Neural progenitor cell (in vitro differentiated cells): ENCODE results near the gene TMEM165. TPM values are rescaled to one million over a fixed set of nuclear protein-coding genes. Genes with fewer than 3 reads are reported as not detected.
A peak's percentile ranks its signal among the peaks of the same experiment; 100 is the strongest.

Source experiments
- DNase-seq: peaks from one replicate; pipeline ENCODE4 v3.0.0-alpha.2; 2016; ENCODE audit warnings: low spot score
- H2AFZ ChIP-seq: fragments of 200-600 bp; sonication (generic); replicated peaks from 2 replicates; pipeline ENCODE4 v1.6.1; 2016; ENCODE audit warnings: antibody characterized with exemption
- H3F3A ChIP-seq: fragments of 200-600 bp; sonication (generic); 2 replicates; pipeline ENCODE4 v1.6.1; 2016; ENCODE audit warnings: antibody characterized with exemption, low read depth
- H3K27ac ChIP-seq: fragments of 200-600 bp; sonication (generic); 2 replicates; pipeline ENCODE4 v1.5.1; 2016; ENCODE audit warnings: mild to moderate bottlenecking
- H3K27me3 ChIP-seq: fragments of 200-600 bp; sonication (generic); 2 replicates; pipeline ENCODE4 v1.6.1; 2016; ENCODE audit warnings: mild to moderate bottlenecking, moderate library complexity
- H3K36me3 ChIP-seq: fragments of 200-600 bp; sonication (generic); 2 replicates; pipeline ENCODE4 v1.5.1; 2016
- H3K4me1 ChIP-seq: fragments of 200-600 bp; sonication (generic); 2 replicates; pipeline ENCODE4 v1.6.1; 2016; ENCODE audit warnings: mixed run types
- H3K4me2 ChIP-seq: fragments of 200-600 bp; sonication (generic); 2 replicates; pipeline ENCODE4 v1.6.1; 2016
- H3K4me3 ChIP-seq: fragments of 200-600 bp; sonication (generic); 2 replicates; pipeline ENCODE4 v1.5.1; 2016
- H3K79me2 ChIP-seq: fragments of 200-600 bp; sonication (generic); 2 replicates; pipeline ENCODE4 v1.6.1; 2016; ENCODE audit warnings: low read depth
- H3K9ac ChIP-seq: fragments of 200-600 bp; sonication (generic); 2 replicates; pipeline ENCODE4 v1.6.1; 2016
- H3K9me3 ChIP-seq: fragments of 200-600 bp; sonication (generic); 2 replicates; pipeline ENCODE4 v1.5.1; 2016; ENCODE audit warnings: low read depth
- H4K20me1 ChIP-seq: fragments of 200-600 bp; sonication (generic); 2 replicates; pipeline ENCODE4 v1.6.1; 2016; ENCODE audit warnings: low read depth
- H3K27ac Mint-ChIP-seq: 3 replicates; pipeline ENCODE4 v1.8.0; 2021; ENCODE audit warnings: mixed read lengths
- H3K27me3 Mint-ChIP-seq: 2 replicates; pipeline ENCODE4 v1.8.0; 2022; ENCODE audit warnings: low read depth, mild to moderate bottlenecking, inconsistent platforms, moderate library complexity, mixed read lengths; ENCODE audit not compliant: insufficient read depth
- H3K36me3 Mint-ChIP-seq: 3 replicates; pipeline ENCODE4 v1.8.0; 2021; ENCODE audit warnings: mixed read lengths
- H3K4me1 Mint-ChIP-seq: 3 replicates; pipeline ENCODE4 v1.8.0; 2021; ENCODE audit warnings: mixed read lengths
- H3K4me3 Mint-ChIP-seq: 3 replicates; pipeline ENCODE4 v1.8.0; 2021; ENCODE audit warnings: mild to moderate bottlenecking, moderate library complexity, mixed read lengths
- H3K9me3 Mint-ChIP-seq: 3 replicates; pipeline ENCODE4 v1.8.0; 2020; ENCODE audit warnings: mixed read lengths
- EZH2 ChIP-seq: fragments of 200-600 bp; sonication (generic); IDR thresholded peaks from 2 replicates; pipeline ENCODE4 v1.6.1; 2017; ENCODE audit warnings: antibody characterized with exemption, mild to moderate bottlenecking, moderate library complexity
- EZH2phosphoT487 ChIP-seq: fragments of 200-600 bp; sonication (generic); IDR thresholded peaks from 2 replicates; pipeline ENCODE4 v1.6.1; 2017; ENCODE audit warnings: antibody characterized with exemption
- total RNA-seq: library from RNA; depleted of rRNA; stranded (reverse); fragments of >200 nt; gene quantifications from 2 replicates; pipeline ENCODE4 v1.2.3, GENCODE V29; 2015; ENCODE audit warnings: low replicate concordance
- TF ChIP-seq, protein P1 (sequence below): fragments of 200-600 bp; sonication (generic); IDR thresholded peaks from 2 replicates; pipeline ENCODE4 v1.5.1; 2017; ENCODE audit warnings: antibody characterized with exemption, mild to moderate bottlenecking

TMEM165 gene
- total RNA-seq, 1 donor from 2014 or later: 110 TPM

DNA sequence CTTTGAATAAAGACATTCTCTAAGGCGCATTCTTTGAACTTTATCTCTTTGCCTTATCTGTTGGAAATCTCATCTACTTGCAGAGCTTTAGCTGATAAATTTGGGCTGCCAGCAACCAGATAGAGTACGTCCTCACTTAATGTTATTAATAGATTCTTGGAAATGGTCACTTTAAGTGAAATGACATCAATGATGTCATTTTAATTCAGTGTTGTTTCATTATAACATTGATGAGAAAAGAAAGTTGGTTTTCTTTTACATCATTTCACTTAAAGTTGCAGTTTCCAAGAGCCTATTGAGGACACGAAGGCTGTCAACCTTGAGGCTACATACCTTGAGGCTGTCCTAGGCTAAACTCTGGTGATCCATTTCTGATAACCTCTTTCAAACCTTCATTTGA, 9.3 kb downstream of the TMEM165 start:
- peaks cover 6% of the 10 kb centered on the region for H3K36me3 ChIP-seq
- H3K79me2 ChIP-seq: peaks cover 98% of the 10 kb centered on the region
- Mint-ChIP-seq H3K27me3 (peaks cover 4% of the 10 kb centered on the region), H3K4me1 (no peaks in the 10 kb centered on the region), H3K9me3 (no peaks in the 10 kb centered on the region), H3K36me3 (peaks cover 35% of the 10 kb centered on the region), H3K27ac (peak overlapping the region; percentile 20), H3K4me3 (no peak overlapping the region)
- DNase-seq: no peak
- H2AFZ ChIP-seq: no peak overlapping the region
- no peaks in the 10 kb centered on the region for H3K9me3 ChIP-seq
- H3K4me3 ChIP-seq: no peak overlapping the region
- peaks cover 8% of the 10 kb centered on the region for H3F3A ChIP-seq
- H3K4me1 ChIP-seq: peaks cover 11% of the 10 kb centered on the region
- H3K27ac ChIP-seq: no peak overlapping the region
- peaks cover 41% of the 10 kb centered on the region for H4K20me1 ChIP-seq
- no peak overlapping the region for H3K4me2 ChIP-seq
- no peaks in the 10 kb centered on the region for H3K27me3 ChIP-seq
- no peak overlapping the region for H3K9ac ChIP-seq
- no peak for TF ChIP-seq EZH2phosphoT487
- TF ChIP-seq, protein P1, sequence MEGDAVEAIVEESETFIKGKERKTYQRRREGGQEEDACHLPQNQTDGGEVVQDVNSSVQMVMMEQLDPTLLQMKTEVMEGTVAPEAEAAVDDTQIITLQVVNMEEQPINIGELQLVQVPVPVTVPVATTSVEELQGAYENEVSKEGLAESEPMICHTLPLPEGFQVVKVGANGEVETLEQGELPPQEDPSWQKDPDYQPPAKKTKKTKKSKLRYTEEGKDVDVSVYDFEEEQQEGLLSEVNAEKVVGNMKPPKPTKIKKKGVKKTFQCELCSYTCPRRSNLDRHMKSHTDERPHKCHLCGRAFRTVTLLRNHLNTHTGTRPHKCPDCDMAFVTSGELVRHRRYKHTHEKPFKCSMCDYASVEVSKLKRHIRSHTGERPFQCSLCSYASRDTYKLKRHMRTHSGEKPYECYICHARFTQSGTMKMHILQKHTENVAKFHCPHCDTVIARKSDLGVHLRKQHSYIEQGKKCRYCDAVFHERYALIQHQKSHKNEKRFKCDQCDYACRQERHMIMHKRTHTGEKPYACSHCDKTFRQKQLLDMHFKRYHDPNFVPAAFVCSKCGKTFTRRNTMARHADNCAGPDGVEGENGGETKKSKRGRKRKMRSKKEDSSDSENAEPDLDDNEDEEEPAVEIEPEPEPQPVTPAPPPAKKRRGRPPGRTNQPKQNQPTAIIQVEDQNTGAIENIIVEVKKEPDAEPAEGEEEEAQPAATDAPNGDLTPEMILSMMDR: no peak
- no peak for TF ChIP-seq EZH2

- no peak overlapping the region for H3K27ac Mint-ChIP-seq
- H3F3A ChIP-seq: peaks cover 8% of the 10 kb centered on the region
- H3K4me3 ChIP-seq: no peak overlapping the region
- no peaks in the 10 kb centered on the region for H3K9me3 Mint-ChIP-seq
- peaks cover 50% of the 10 kb centered on the region for H4K20me1 ChIP-seq
- H3K79me2 ChIP-seq: peaks cover 99% of the 10 kb centered on the region
- H3K36me3 ChIP-seq: peaks cover under 1% of the 10 kb centered on the region
- H3K27me3 ChIP-seq: no peaks in the 10 kb centered on the region
- no peak for DNase-seq
- peaks cover 11% of the 10 kb centered on the region for H3K4me1 ChIP-seq
- no peak overlapping the region for H3K9ac ChIP-seq
- H3K9me3 ChIP-seq: no peaks in the 10 kb centered on the region
- no peak overlapping the region for H3K4me3 Mint-ChIP-seq
- no peak overlapping the region for H3K4me2 ChIP-seq
- peaks cover 4% of the 10 kb centered on the region for H3K27me3 Mint-ChIP-seq
- H3K36me3 Mint-ChIP-seq: peaks cover 28% of the 10 kb centered on the region
- TF ChIP-seq, protein P1: no peak
- TF ChIP-seq EZH2 (no peak), EZH2phosphoT487 (no peak)
- no peak overlapping the region for H2AFZ ChIP-seq
- H3K27ac ChIP-seq: no peak overlapping the region
- no peaks in the 10 kb centered on the region for H3K4me1 Mint-ChIP-seq
Observed at GRCh38 chr4:55406545-55406944, 10.8 kb downstream of the TMEM165 start.

DNA sequence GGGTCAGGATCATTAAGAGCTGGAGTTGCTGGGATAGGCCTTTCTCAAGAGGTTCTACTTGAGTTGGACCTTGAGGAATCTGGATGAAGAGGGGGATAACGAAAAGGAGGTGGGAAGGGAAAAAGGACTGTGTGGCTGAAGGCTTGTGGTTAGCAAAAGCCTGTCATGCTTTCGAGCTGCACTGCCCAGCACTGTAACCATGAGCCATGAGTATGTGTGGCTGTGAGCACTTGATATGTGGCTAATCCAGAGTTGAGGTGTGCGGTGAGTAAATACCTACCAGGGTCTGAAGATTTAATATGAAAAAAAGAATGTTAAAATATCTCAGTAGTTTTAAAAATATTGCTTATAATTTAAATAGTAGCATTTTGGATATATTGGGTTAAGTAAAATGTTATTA, 11.4 kb downstream of the TMEM165 start:
- no peaks in the 10 kb centered on the region for H3K4me1 Mint-ChIP-seq
- peaks cover 99% of the 10 kb centered on the region for H3K79me2 ChIP-seq
- no peak overlapping the region for H3K4me2 ChIP-seq
- no peak overlapping the region for H3K27ac ChIP-seq
- no peak overlapping the region for H3K4me3 Mint-ChIP-seq
- H3K4me3 ChIP-seq: no peak overlapping the region
- H3K36me3 ChIP-seq: no peaks in the 10 kb centered on the region
- H4K20me1 ChIP-seq: peaks cover 55% of the 10 kb centered on the region
- H3K9me3 ChIP-seq: no peaks in the 10 kb centered on the region
- H2AFZ ChIP-seq: no peak overlapping the region
- H3F3A ChIP-seq: peaks cover 8% of the 10 kb centered on the region
- peaks cover 33% of the 10 kb centered on the region for H3K36me3 Mint-ChIP-seq
- no peaks in the 10 kb centered on the region for H3K9me3 Mint-ChIP-seq
- TF ChIP-seq EZH2phosphoT487 (no peak), EZH2 (no peak)
- TF ChIP-seq, protein P1: no peak
- H3K27ac Mint-ChIP-seq: no peak overlapping the region
- H3K4me1 ChIP-seq: peaks cover 11% of the 10 kb centered on the region
- H3K27me3 Mint-ChIP-seq: peaks cover 4% of the 10 kb centered on the region
- no peak overlapping the region for H3K9ac ChIP-seq
- no peaks in the 10 kb centered on the region for H3K27me3 ChIP-seq
- DNase-seq: no peak
